Embryonic facial prominence (tissue), 1 donor: ENCODE measurements around the gene PCSK7.

Experiments
- DNase-seq: peaks from one replicate; pipeline ENCODE4 v3.0.0-alpha.2; 2016; ENCODE audit errors: extremely low spot score

Gene PCSK7

GRCh38 chr11:117160826-117161225, 71.0 kb downstream of the PCSK7 start:
- no peak for DNase-seq

GRCh38 chr11:117159892-117160291, 72.0 kb downstream of the PCSK7 start:
- DNase-seq = no peak

- no peak for DNase-seq
These were observed 74.4 kb downstream of the PCSK7 start for GRCh38 chr11:117157507-117157906.

GRCh38 chr11:117154468-117154867, 77.4 kb downstream of the PCSK7 start:
- no peak for DNase-seq
